ENCODE data around the gene SPINK14. TPM values are rescaled to one million over a fixed set of nuclear protein-coding genes. Genes with fewer than 3 reads are reported as not detected.

Gene SPINK14
- total RNA-seq, 1 donor from 2014 or later = not detected

DNA sequence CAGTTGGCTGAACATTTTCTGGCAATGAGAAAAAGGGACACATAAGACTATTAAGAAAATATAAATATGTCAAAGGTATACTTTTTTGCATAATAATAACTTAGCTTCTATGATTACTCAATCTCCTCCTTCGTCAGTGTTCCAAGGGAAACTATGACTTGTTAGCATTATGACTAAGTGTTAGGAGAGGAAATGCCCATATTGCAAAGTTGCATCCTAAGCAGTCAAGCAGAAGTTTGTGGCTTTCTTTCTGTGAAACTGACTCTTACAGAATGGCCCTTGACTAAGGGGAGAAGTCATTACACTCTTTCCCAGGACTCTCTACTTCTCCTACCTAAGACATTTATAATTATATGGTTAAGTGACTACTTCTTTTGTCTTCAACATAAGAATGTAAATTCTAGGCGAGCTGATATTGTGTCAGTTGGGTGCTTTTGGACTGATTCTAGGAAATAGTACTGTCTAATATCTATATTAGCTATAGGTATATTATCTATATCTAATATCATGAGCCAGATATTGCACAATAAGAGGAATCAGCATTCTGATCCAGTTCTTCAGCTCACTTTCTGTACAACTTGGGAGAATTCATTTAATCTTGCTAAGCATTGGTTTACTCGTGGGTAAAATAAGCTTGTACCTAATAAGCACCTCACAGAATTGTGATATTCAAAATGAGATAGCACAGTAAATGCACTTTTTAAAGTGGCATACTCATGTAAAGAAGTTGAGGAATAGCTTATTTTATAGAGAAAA, 18.1 kb downstream of the SPINK14 start:
- intact Hi-C loops (cut with DNase I) = no loop called here
- ATAC-seq (peak; percentile 64), DNase-seq (ENCODE audit: low spot score) (no peak)

DNA sequence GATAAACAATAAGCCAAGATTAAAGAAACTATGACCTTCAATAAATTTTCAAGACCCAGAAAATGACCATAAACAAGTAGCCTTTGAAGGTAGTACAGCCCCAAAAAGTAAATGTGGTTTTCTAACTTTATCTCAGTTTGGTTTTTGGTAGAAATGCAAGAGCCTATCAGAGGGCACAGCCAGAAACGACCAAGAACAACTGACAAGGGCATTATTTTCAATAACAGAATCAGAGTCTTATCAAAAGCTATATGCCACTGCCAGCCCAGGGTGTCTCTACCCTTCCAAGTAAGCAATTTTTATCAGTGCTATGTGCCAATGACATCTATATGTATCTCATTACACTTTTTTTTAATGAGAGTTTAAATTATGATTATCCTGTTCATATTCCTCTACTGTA, 22.7 kb downstream of the SPINK14 start:
- DNase-seq (ENCODE audit: low spot score) (no peak), ATAC-seq (no peak)
- intact Hi-C loops (cut with DNase I) = no loop called here

DNA sequence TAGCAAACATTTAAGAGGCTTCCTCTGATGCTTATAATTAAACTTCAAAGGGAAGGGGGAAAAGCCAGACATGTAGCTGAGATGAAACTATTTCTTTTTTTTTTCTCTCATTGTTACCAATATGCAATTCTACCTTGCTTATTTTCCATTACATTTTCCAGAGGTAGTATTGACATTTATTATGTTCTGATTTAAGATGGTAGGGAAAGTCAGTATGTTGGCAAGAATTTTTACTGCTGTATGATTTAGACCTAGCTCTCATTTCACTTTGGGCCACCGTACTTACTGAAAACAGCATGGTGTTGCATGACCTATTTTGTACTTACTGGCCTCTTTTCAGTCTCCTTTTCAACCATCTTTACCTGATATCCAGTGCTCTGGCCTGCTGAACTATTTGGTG, 24.9 kb downstream of the SPINK14 start:
- intact Hi-C loops (cut with DNase I) = no loop called here
- DNase-seq (ENCODE audit: low spot score) (no peak), ATAC-seq (no peak)

DNA sequence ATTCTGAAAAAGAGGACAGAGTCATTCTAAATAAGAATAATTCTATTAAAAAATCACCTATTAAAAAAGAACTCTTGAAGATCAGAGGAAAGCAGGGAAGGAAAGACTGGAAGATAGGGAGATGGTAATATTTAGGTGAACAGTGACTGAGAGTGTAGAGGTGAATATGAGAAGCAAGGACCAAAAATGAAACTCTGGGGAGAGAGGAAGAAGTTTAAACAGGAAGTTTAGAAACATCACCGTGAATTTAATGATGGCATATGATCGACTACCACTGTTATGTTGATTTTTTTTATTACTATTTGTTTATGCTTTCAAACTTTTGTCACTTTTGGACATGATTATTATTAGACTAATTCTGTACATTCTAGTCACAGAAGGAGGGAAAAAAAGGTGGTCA, 32.8 kb downstream of the SPINK14 start:
- ATAC-seq (no peak), DNase-seq (ENCODE audit: low spot score) (no peak)
- intact Hi-C loops (cut with DNase I) = no loop called here

DNA sequence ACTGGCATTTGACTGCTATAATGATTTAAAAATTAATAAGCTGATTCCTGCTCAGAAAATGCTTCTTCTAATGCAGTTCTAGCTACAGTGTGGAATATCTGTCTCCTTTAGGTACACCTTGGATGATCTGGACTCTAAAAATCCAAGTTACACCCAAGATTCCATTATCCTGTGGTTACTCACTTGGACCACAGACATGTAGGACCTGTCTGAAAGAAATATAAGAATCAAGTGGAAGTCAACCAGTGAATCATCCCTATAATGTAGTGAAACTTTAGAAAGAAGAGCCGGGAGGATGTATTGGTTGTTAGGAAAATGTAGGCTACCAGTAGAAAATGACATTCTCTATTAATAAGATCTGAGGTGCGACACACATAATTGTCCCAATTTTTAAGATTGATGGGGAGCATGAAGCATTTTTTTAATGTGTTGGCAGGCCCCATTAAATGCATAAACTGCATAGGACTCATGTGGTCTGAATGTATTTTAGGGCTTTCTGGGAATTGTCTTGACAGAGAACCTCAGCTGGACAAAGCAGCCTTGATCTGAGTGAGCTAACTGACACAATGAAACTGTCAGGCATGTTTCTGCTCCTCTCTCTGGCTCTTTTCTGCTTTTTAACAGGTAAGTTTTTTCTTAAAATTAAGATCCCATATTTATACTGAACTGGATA, 34.3 kb downstream of the SPINK14 start, which contains the start of gene SPINK6:
Gene SPINK6 (plus strand): TSS at position 512 of the 673 bp plus-strand sequence. CDS start 55 bp downstream, at position 567.
- DNase-seq (ENCODE audit: low spot score) = no peak
- intact Hi-C loops (cut with DNase I) = no loop called here
- ATAC-seq = no peak

DNA sequence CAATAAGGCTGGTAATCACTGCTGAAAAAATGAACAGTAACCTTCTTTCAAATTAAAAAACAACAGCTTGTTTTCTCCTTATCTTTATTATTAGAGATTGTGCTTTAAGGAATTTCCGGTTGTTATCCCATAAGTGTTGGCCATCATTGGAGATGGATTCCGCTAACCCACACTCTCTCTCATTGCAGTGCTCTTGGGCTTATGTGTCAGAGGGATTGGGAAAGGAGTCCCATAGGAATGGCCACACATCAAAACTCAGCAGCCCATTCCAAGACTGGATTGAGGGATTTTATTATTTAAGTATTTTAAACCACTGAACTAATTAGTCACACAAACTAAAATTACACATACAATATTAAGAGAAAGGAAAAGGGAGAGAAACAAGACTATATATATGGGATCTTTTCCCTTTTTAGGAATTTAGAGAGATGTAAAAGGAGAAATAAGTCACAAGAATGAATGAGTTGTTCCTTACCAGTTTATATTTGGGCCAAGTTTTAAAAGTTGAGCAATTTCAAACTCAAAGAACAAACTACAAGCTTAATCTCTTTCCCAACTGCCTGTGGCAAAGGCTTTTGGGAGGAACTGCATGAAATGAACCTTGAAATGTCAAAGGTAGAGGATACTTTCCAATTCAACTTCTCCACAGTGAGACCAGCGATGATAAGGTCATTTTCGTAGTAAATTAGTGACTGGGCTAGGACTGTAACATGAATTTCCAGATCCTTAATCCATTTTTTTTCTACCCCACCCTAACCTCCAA, 36.9 kb downstream of the SPINK14 start:
- intact Hi-C loops (cut with DNase I) = no loop called here
- ATAC-seq (peak; percentile 17), DNase-seq (ENCODE audit: low spot score) (no peak)

DNA sequence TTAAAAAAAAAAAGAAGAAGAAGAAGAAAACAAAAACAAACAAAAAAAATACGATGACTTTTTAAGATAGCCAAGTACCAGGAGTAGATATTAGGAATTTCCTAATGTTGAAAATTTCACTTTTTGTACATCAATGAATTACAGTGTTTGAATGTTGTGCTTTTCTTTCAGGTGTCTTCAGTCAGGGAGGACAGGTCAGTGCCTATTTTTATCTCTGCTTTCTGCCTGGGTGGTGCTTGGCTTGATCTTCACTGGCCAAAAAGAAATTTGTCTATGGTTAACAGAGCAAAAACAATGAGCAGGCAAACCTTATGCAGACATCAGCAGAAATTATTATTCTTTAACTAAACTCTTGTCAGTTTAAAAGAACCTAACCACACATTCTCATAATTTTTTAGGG, 37.5 kb downstream of the SPINK14 start:
- no peak for ATAC-seq
- intact Hi-C loops (cut with DNase I) = no loop called here

DNA sequence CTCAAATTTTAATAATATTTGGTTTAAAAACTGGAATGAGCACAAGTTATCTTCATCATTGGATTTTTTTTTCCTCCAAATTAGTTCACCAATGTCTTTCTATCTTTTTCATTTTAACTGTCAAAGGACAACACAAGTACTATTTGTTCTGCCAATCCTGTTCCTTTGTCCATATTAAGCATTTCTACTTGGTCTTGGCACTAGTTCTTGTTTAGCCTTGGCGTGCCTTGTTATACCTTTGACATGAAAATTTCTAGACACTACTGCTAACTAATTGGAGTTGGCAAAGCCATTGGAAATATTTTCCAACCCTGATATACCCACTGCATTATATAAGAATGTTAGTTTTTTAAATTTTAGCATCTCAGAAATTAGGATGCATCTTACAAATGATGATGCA, 38.3 kb downstream of the SPINK14 start:
- DNase-seq (ENCODE audit: low spot score) = no peak
- intact Hi-C loops (cut with DNase I) = no loop called here

More for the DNA sequence above, 37.5 kb downstream of the SPINK14 start:
- DNase-seq (ENCODE audit: low spot score) = no peak

DNA sequence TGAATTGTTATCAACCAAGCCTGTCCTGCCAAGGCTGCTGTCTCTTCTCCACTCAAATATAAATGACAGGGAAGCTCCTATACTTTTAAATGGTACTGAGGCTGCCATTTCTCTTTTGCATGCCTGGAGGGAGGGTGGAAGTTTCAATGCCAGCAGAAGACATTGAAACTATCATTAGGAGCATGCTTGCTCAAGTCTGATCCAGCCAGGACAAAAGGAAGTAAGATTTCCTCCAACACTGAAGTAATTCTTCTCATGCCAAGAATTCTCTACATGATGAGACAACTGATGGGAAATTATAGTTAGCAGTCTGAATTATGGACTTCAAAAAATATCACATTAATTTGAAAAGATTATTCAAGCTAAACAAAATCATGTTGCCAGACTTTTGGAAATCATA, 39.9 kb downstream of the SPINK14 start:
- ATAC-seq (no peak), DNase-seq (ENCODE audit: low spot score) (no peak)
- intact Hi-C loops (cut with DNase I) = no loop called here

More for the DNA sequence above, 38.3 kb downstream of the SPINK14 start:
- no peak for ATAC-seq

DNA sequence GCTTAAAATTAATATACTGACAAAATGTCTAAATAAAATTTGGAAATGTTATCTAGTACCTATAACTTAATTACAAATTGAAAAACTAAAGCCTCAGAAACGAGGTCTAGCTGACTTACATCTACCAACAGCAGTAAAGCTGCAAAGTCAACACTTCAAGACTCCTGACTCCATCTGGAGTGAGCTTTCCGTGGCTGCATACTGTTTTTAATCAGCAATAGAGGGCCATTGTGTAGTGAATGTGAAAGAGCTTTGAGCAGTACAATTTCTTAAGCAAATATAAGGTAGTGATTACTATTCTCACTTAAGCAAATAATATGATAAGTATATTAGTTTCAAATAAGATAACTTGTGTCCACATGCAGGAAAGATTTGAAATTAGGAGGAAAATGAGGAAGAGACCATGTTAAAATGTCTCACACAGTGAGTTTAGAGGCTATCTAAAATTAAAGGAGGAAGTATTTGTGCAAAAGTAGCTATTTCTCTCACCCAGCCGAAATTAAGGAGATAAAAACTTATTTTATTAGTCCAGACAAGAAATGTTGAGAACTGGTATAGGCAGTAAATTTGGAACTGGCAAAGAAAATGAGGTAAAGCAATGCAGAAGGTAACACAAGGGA, 40.9 kb downstream of the SPINK14 start:
- ATAC-seq (no peak), DNase-seq (ENCODE audit: low spot score) (no peak)
- intact Hi-C loops (cut with DNase I) = no loop called here

DNA sequence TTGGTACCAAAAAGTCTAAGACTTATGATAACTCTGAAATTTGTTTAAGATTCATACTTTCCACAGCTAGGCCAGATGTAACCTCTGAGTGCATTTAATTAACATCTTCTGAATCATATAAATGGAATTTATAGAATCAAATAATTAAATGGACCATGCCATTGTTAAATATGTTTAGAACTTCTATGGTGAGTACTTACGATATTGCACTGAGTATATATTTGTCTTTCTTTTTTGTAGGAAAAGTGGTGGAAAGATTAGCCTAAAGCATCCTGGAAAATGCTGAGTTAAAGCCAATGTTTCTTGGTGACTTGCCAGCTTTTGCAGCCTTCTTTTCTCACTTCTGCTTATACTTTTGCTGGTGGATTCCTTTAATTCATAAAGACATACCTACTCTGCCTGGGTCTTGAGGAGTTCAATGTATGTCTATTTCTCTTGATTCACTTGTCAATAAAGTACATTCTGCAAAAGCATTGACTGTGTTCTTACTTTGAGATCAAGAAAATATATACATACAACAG, 46.4 kb downstream of the SPINK14 start:
- DNase-seq (ENCODE audit: low spot score) (no peak), ATAC-seq (no peak)
- intact Hi-C loops (cut with DNase I) = no loop called here

DNA sequence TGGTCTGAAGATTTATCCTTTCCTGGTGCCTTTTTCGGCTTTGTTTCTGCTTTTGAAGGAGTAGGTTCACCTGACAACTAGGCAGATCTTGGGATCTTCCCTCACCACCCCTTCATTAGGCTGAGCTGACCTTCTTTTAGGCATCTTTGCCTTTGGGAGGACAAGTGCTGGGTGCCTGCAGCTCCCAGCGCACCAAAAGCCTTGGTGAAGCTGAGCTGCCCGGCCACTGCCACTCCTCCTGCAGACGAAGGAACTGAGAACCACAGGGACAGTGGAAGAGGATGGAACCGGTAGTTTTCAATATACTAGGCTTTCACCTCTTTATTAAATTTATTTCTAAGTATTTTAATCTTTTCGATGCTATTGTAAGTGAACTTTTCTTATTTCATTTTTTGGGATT, 53.2 kb downstream of the SPINK14 start:
- ATAC-seq (no peak), DNase-seq (ENCODE audit: low spot score) (no peak)
- intact Hi-C loops (cut with DNase I) = no loop called here

DNA sequence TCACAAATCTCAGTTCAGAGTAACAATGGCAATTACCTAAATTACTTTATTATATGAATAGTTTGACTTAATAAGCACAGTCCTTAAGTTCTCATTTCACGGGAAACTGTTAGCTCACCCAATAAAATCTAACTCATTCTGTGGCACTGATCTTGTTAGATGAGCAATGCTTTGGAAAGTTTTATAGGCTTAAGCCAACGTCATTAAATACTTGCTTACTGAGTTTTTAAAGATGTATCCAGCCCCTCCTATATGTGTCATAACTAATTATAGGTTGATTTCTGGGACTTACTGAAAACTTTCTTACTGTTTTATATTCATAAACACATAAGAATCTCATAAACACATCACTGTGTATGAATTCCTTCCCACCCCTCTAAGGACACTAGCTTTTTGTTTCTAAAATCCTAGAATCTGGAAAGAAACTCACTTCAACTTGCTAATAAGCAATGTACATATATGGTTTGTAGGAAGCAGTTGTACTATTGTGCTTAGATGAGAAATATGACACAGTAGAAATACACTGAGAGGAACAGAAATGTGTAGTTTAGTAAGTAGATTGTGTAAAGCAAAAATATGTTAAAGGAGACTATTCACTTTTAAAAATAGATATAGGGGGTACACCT, 55.9 kb downstream of the SPINK14 start:
- no peak for ATAC-seq
- intact Hi-C loops (cut with DNase I) = no loop called here
- no peak for DNase-seq (ENCODE audit: low spot score)

Other genes with a start within 250 kb of the SPINK14 start
- gene SPINK5, start 104.6 kb upstream of the SPINK14 start, total RNA-seq = 0.94 TPM
- not detected for gene SPINK6, start 34.5 kb downstream of the SPINK14 start, total RNA-seq
- gene MARCOL, start 70.0 kb downstream of the SPINK14 start, total RNA-seq = not detected
- not detected for gene SPINK13, start 100.2 kb downstream of the SPINK14 start, total RNA-seq
- not detected for gene SPINK7, start 143.9 kb downstream of the SPINK14 start, total RNA-seq
- not detected for gene SPINK9, start 167.0 kb downstream of the SPINK14 start, total RNA-seq
- 58.6 TPM for gene FBXO38, start 215.4 kb downstream of the SPINK14 start, total RNA-seq

All from sciatic nerve (tissue), 2 donors.